ENCODE results near the gene ZIC1. TPM values are rescaled to one million over a fixed set of nuclear protein-coding genes. Genes with fewer than 3 reads are reported as not detected.

The ZIC1 gene
- total and polyA plus RNA-seq, 2 of the 4 experiments (the other 2 are of a cell fraction), result not detected

- no peak overlapping the region for H3K14ac ChIP-seq (replicated peaks; ENCODE audit: low read depth, low read length)
- ChIA-PET POLR2A (ENCODE audit: unreplicated experiment) (no interaction called here), CTCF (no interaction called here)
- H3K4me2 ChIP-seq (ENCODE audit: low read depth, low read length), result no peak overlapping the region
- H2AK9ac ChIP-seq (replicated peaks; ENCODE audit: low read depth, low read length, poor library complexity), result no peak overlapping the region
- no TSS peak for BruUV-seq (replicated peaks)
- in situ Hi-C loops (cut with MboI; ENCODE audit: low sequenced_read_pairs), result no loop called here
- H3K27ac ChIP-seq (ENCODE audit: insufficient read depth, low read length), result no peak overlapping the region
- H2BK5ac ChIP-seq (ENCODE audit: low read depth, low read length, poor library complexity, severe bottlenecking), result no peak overlapping the region
- no peak overlapping the region for H4K91ac ChIP-seq (ENCODE audit: insufficient read depth, low read depth, low read length)
- H3K9me1 ChIP-seq (ENCODE audit: insufficient read depth, low read length), result no peaks in the 10 kb centered on the region
- no peak overlapping the region for H2BK15ac ChIP-seq (ENCODE audit: low read depth, low read length)
- no peak overlapping the region for H3K4ac ChIP-seq (ENCODE audit: low read depth, low read length)
- no peak overlapping the region for H2BK20ac ChIP-seq (ENCODE audit: low read depth, low read length)
- TF ChIP-seq, protein P1, sequence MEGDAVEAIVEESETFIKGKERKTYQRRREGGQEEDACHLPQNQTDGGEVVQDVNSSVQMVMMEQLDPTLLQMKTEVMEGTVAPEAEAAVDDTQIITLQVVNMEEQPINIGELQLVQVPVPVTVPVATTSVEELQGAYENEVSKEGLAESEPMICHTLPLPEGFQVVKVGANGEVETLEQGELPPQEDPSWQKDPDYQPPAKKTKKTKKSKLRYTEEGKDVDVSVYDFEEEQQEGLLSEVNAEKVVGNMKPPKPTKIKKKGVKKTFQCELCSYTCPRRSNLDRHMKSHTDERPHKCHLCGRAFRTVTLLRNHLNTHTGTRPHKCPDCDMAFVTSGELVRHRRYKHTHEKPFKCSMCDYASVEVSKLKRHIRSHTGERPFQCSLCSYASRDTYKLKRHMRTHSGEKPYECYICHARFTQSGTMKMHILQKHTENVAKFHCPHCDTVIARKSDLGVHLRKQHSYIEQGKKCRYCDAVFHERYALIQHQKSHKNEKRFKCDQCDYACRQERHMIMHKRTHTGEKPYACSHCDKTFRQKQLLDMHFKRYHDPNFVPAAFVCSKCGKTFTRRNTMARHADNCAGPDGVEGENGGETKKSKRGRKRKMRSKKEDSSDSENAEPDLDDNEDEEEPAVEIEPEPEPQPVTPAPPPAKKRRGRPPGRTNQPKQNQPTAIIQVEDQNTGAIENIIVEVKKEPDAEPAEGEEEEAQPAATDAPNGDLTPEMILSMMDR (conservative IDR thresholded peaks at IDR 0.05; ENCODE audit: low read depth, low read length), result no peak
- TF ChIP-seq NFE2L2 (IDR thresholded peaks at IDR 0.05; ENCODE audit: low read depth, low read length) (no peak), MAZ (IDR thresholded peaks at IDR 0.05; ENCODE audit: borderline replicate concordance, low read depth, low read length) (no peak), RFX5 (IDR thresholded peaks at IDR 0.05; ENCODE audit: low read depth, low read length) (no peak), POLR2A (IDR thresholded peaks at IDR 0.05; ENCODE audit: low read depth, low read length) (no peak), MAFK (IDR thresholded peaks at IDR 0.05; ENCODE audit: low read depth, low read length) (no peak), FOS (IDR thresholded peaks at IDR 0.05; ENCODE audit: low read depth, low read length) (no peak)
- TF ChIP-seq, protein P2, sequence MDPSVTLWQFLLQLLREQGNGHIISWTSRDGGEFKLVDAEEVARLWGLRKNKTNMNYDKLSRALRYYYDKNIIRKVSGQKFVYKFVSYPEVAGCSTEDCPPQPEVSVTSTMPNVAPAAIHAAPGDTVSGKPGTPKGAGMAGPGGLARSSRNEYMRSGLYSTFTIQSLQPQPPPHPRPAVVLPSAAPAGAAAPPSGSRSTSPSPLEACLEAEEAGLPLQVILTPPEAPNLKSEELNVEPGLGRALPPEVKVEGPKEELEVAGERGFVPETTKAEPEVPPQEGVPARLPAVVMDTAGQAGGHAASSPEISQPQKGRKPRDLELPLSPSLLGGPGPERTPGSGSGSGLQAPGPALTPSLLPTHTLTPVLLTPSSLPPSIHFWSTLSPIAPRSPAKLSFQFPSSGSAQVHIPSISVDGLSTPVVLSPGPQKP (IDR thresholded peaks at IDR 0.05; ENCODE audit: borderline replicate concordance, low read depth, low read length), result no peak
- TF ChIP-seq, protein P3, sequence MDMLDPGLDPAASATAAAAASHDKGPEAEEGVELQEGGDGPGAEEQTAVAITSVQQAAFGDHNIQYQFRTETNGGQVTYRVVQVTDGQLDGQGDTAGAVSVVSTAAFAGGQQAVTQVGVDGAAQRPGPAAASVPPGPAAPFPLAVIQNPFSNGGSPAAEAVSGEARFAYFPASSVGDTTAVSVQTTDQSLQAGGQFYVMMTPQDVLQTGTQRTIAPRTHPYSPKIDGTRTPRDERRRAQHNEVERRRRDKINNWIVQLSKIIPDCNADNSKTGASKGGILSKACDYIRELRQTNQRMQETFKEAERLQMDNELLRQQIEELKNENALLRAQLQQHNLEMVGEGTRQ (IDR thresholded peaks at IDR 0.05; ENCODE audit: low read depth, low read length), result no peak
- H3K27me3 ChIP-seq (ENCODE audit: control insufficient read depth, insufficient read depth, low read length), result peaks cover 67% of the 10 kb centered on the region
- intact Hi-C loops (cut with micrococcal nuclease), result no loop called here
- H3K79me1 ChIP-seq (ENCODE audit: low read depth in 1 of 2, low read length in 2 of 2), result no peaks in the 10 kb centered on the region
- H3K18ac ChIP-seq (ENCODE audit: low read depth, low read length), result no peak overlapping the region
- no peak overlapping the region for H2AK5ac ChIP-seq (ENCODE audit: low read depth, low read length)
- no peaks in the 10 kb centered on the region for H3K4me1 ChIP-seq (ENCODE audit: control insufficient read depth, insufficient read depth, low read length)
- no peaks in the 10 kb centered on the region; the same call in 1 of the 2 replicates for H4K20me1 ChIP-seq (ENCODE audit: insufficient read depth, low read length)
- no peak overlapping the region for H3K4me3 ChIP-seq (ENCODE audit: insufficient read depth, low read depth, low read length)
- DNase-seq (no peak), ATAC-seq (ENCODE audit: low read depth) (no peak)
- no peak overlapping the region for H3K9ac ChIP-seq (ENCODE audit: low read depth, low read length)
- no peak overlapping the region for H4K8ac ChIP-seq (ENCODE audit: low read depth in 2 of 2, low read length in 2 of 2)
- H3K36me3 ChIP-seq (ENCODE audit: control insufficient read depth, insufficient read depth, low read length), result no peaks in the 10 kb centered on the region
- no peak overlapping the region for H3K56ac ChIP-seq (ENCODE audit: extremely low read depth, insufficient read depth, low read length)
- dilution Hi-C loops (cut with HindIII; ENCODE audit: low sequenced_read_pairs, unreplicated experiment), result no loop called here
- H3K23ac ChIP-seq (ENCODE audit: low read depth, low read length), result no peak overlapping the region
- H3K9me3 ChIP-seq (ENCODE audit: control insufficient read depth, insufficient read depth, low read length), result 0 out of 2 replicates have a peak, but pooled peaks cover 6% of the 10 kb centered on the region
- H2AFZ ChIP-seq (replicated peaks; ENCODE audit: low read length, poor library complexity), result no peak overlapping the region
- no peak overlapping the region for H4K5ac ChIP-seq (ENCODE audit: low read depth, low read length)
- WGBS, 2 experiments (ENCODE audit: extremely low coverage in 2 of 2, insufficient read length in 1 of 2), result 13% methylated on average over 2 of the region's 3 CpGs; no CpG with 5 or more reads in 1 of the 2 experiments
- H2BK120ac ChIP-seq (ENCODE audit: low read depth, low read length), result no peak overlapping the region
Measured at GRCh38 chr3:147380977-147381376, 28.2 kb upstream of the ZIC1 start.

Measured in IMR-90 (cell line).